Aorta (tissue), 5 donors: ENCODE results near the gene ZNF691. TPM values are rescaled to one million over a fixed set of nuclear protein-coding genes. Genes with fewer than 3 reads are reported as not detected.
"Not testable (repeated sequence)": the region's sequence is repeated elsewhere in the genome, so short reads cannot be mapped to it uniquely, and the experiment has no call there.

Source experiments
- ATAC-seq: fragments of 200-7000 bp; cut with Tn5 transposase; one replicate; pipeline ENCODE4 v1.9.1; 2022; ENCODE audit warnings: moderate library complexity; ENCODE audit not compliant: low FRiP score
- DNase-seq, 2 donors: peaks; one replicate each; pipeline ENCODE4 v3.0.0-alpha.2; 2020
- H3K27ac ChIP-seq, 2 donors: one replicate each; pipeline ENCODE4 v1.5.1; 2013; ENCODE audit warnings: low read length in 2 of 2, mild to moderate bottlenecking in 2 of 2, moderate library complexity in 2 of 2, control low read depth in 1 of 2, inconsistent platforms in 1 of 2, low read depth in 1 of 2
- H3K27me3 ChIP-seq, 2 donors: one replicate each; pipeline ENCODE4 v1.6.1; 2013; ENCODE audit warnings: control low read depth in 1 of 2, low read length in 1 of 2, mild to moderate bottlenecking in 1 of 2, moderate library complexity in 1 of 2; ENCODE audit not compliant: insufficient read depth in 2 of 2, control insufficient read depth in 1 of 2
- H3K36me3 ChIP-seq, 2 donors: one replicate each; pipeline ENCODE4 v1.6.1; 2013; ENCODE audit warnings: control low read depth in 1 of 2, low read length in 1 of 2, mild to moderate bottlenecking in 1 of 2; ENCODE audit not compliant: insufficient read depth in 2 of 2, control insufficient read depth in 1 of 2
- H3K4me1 ChIP-seq, 2 donors: one replicate each; pipeline ENCODE4 v1.6.1; 2013; ENCODE audit warnings: low read length in 2 of 2, control low read depth in 1 of 2, mild to moderate bottlenecking in 1 of 2, moderate library complexity in 1 of 2; ENCODE audit not compliant: insufficient read depth in 2 of 2, control insufficient read depth in 1 of 2
- H3K4me3 ChIP-seq, 2 donors: one replicate each; pipeline ENCODE4 v1.5.1; 2013; ENCODE audit warnings: low read length in 2 of 2, control low read depth in 1 of 2, mild to moderate bottlenecking in 1 of 2
- H3K9me3 ChIP-seq: one replicate; pipeline ENCODE4 v1.6.1; 2013; ENCODE audit warnings: mild to moderate bottlenecking, low read length; ENCODE audit not compliant: control insufficient read depth
- WGBS, 2 donors: extraction: QIAGEN DNeasy Blood & Tissue Kit; methylation state at CpG; one replicate each; pipeline ENCODE4 v1.1.7; 2013; 5-methylcytosine and 5-hydroxymethylcytosine counted together
- intact Hi-C, 2 donors: fragments of 100-400 bp; cut with DNase I; formaldehyde crosslinking; loops; one replicate each; pipeline versions ENCODE4 v1.14.2 to v1.15.0; 2022
- polyA plus RNA-seq, 2 donors: library from polyadenylated mRNA; stranded (reverse); fragments of 200-250 nt; gene quantifications; one replicate each; pipeline ENCODE4 v1.2.3, GENCODE V29; 2013
- total RNA-seq, 2 donors: library from RNA; stranded (reverse); fragmentation: NEBNext Ultra II Directional; extraction: Animal tissue kit (Norgen Biotek cat#: 25700); gene quantifications; one replicate each; pipeline ENCODE4 v1.2.1, GENCODE V29; 2021
- donor health status: healthy with polysubstance abuse.
- donor health status: Bipolar disorder and iron deficiency.
- donor health status: DM: no; HTN: no; CAD: no.
- donor health status: DM: no; HTN: no; CAD: no.
- donor health status: DM: yes; HTN: yes; CAD: no.

The ZNF691 gene
- total and polyA plus RNA-seq, 4 donors, result 5.4 to 10.4 (median 8.6) TPM

DNA sequence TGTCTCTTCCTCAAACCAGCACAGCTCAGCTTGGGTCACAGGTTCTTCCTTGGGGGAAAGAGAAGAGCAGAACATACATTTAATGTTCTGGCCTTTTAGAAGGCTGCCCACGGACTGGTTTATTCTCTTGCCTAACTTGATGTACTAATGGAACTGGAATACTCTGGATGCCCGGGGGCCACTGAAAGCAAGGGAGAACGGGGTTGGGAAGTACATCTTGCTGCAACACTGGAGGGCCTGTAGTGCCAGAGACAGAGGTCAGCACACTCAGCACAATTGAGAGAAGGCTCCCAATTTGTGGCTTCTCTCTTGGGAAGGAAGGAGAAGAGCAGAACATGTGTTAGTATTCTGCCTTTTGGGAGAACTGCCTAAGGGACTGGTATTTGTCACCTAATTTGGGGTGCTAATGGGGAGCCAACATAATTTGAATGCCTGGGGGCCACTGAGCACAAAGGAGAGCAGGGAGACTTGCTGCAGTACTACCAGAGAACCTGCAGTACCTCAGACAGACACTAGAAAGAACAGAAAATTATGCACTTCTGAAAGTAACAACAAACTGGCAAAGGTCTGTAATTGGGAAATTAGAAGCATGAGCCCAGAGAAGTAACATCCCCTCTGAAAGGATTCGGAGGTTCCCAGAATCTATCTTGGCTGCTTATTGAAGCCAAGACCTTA is 14.1 kb downstream of the ZNF691 start:
- Histone ChIP-seq H3K4me1 (no peaks in the 10 kb centered on the region), H3K4me3 (no peak overlapping the region), H3K9me3 (peaks cover 6% of the 10 kb centered on the region), H3K27me3 (no peaks in the 10 kb centered on the region), H3K36me3 (no peaks in the 10 kb centered on the region), H3K27ac (no peak overlapping the region)
- intact Hi-C loops, result no loop called here
- WGBS, 2 donors, result 59 to 87% methylated on average over 4 of the region's 4 CpGs
- no peak for DNase-seq
- ATAC-seq, result no peak

GRCh38 chr1:42861014-42861399 is 14.6 kb downstream of the ZNF691 start:
- H3K4me1 ChIP-seq, result no peaks in the 10 kb centered on the region
- H3K9me3 ChIP-seq, result peaks cover 6% of the 10 kb centered on the region
- H3K36me3 ChIP-seq, result no peaks in the 10 kb centered on the region
- DNase-seq, result no peak
- no peak for ATAC-seq
- H3K27ac ChIP-seq, result no peak overlapping the region
- no peaks in the 10 kb centered on the region for H3K27me3 ChIP-seq
- H3K4me3 ChIP-seq, result no peak overlapping the region
- intact Hi-C loops, result no loop called here

- DNase-seq (no peak), ATAC-seq (no peak)
- no peak overlapping the region for H3K27ac ChIP-seq
- H3K4me1 ChIP-seq, result no peaks in the 10 kb centered on the region
- H3K4me3 ChIP-seq, result no peak overlapping the region
- WGBS, 2 donors, result 83 to 87% methylated on average over 5 of the region's 5 CpGs
- H3K27me3 ChIP-seq, result no peaks in the 10 kb centered on the region
- H3K36me3 ChIP-seq, result no peaks in the 10 kb centered on the region
- H3K9me3 ChIP-seq, result peaks cover 1% of the 10 kb centered on the region
- intact Hi-C loops, result no loop called here
Measured at GRCh38 chr1:42866549-42866948, 20.1 kb downstream of the ZNF691 start.

- H3K36me3 ChIP-seq, result not testable (repeated sequence)
Measured at GRCh38 chr1:42868466-42868865, 22.1 kb downstream of the ZNF691 start.

DNA sequence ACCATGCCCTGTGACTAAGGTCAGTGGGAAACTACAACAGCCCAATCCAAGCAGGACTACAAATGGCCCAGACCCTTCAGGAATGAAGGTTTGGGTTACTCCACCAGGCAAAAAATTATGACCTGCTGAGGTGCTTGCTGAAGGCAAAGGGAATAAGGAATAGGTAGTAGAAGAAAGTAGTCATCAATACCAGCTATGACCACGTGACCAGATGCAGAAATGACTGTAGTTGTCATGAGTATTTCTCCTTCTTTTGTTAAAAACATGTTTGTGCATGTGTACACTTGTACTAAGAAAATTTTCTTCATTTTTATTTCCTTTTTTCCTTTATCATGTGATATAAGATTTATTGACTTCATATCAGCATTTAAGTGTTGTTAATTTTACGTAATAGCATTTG is 22.8 kb downstream of the ZNF691 start:
- WGBS, 2 donors, result 52 to 57% methylated on average over 2 of the region's 2 CpGs
- H3K27me3 ChIP-seq, ATAC-seq, H3K27ac ChIP-seq, H3K4me3 ChIP-seq, H3K9me3 ChIP-seq, H3K36me3 ChIP-seq, intact Hi-C loops, H3K4me1 ChIP-seq, DNase-seq: not testable (repeated sequence)

More at GRCh38 chr1:42868466-42868865, 22.1 kb downstream of the ZNF691 start:
- DNase-seq, H3K27ac ChIP-seq, intact Hi-C loops, ATAC-seq, H3K4me3 ChIP-seq, H3K27me3 ChIP-seq, H3K9me3 ChIP-seq, H3K4me1 ChIP-seq: not testable (repeated sequence)
- 80 to 86% methylated on average over 4 of the region's 4 CpGs for WGBS, 2 donors

DNA sequence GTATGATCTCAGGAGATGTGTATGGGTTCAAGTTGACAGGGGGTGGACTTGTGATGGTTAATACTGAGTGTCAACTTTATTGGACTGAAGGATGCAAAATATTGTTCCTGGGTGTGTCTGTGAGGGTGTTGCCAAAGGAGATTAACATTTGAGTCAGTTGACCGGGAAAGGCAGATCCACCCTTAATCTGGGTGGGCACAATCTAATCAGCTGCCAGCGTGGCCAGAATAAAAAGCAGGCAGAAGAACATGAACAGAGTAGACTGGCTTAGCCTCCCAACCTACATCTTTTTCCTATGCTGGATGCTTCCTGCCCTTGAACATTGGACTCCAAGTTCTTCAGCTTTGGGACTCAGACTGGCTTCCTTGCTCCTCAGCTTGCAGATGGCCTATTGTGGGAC is 23.3 kb downstream of the ZNF691 start:
- ATAC-seq, DNase-seq, H3K4me1 ChIP-seq, H3K9me3 ChIP-seq, H3K27me3 ChIP-seq, H3K4me3 ChIP-seq, intact Hi-C loops, H3K36me3 ChIP-seq, H3K27ac ChIP-seq: not testable (repeated sequence)
- 82 to 83% methylated on average over 2 of the region's 2 CpGs for WGBS, 2 donors

DNA sequence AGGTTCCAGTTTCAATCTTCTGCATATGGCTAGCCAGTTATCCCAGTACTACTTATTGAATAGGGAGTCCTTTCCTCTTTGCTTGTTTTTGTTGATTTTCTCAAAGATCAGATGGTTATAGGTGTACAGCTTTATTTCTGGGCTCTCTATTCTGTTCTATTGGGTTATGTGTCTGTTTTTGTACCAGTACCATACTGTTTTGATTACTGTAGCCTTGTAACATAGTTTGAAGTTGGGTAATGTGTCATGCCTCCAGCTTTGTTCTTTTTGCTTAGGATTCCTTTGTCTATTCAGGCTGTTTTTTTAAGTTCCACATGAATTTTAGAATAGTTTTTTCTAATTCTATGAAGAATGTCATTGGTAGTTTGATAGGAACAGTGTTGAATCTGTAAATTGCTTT is 26.7 kb downstream of the ZNF691 start:
- H3K9me3 ChIP-seq, ATAC-seq, H3K27ac ChIP-seq, H3K4me3 ChIP-seq, H3K4me1 ChIP-seq, H3K27me3 ChIP-seq, H3K36me3 ChIP-seq, intact Hi-C loops, DNase-seq: not testable (repeated sequence)

DNA sequence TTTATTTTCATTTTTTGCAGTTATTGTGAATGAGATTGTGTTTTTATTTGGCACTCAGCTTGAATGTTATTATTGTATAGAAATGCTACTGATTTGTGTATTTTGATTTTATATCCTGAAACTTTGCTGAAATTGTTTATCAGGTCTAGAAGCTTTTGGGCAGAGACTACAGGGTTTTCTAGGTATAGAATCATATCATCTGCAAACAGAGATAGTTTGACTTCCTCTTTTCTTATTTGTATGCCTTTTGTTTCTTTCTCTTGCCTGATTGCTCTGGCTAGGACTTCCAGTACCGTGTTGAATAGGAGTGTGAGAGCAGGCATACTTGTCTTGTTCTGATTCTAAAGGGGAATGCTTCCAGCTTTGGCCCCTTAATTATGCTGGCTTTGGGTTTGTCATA is 27.3 kb downstream of the ZNF691 start:
- no peak for ATAC-seq
- Histone ChIP-seq H3K9me3 (no peaks in the 10 kb centered on the region), H3K4me3 (no peak overlapping the region), H3K27me3 (no peaks in the 10 kb centered on the region), H3K4me1 (no peaks in the 10 kb centered on the region), H3K27ac (no peak overlapping the region), H3K36me3 (no peaks in the 10 kb centered on the region)
- WGBS, 2 donors, result 88 to 92% methylated on average over 1 of the region's 1 CpG
- DNase-seq, result no peak
- intact Hi-C loops, result no loop called here

DNA sequence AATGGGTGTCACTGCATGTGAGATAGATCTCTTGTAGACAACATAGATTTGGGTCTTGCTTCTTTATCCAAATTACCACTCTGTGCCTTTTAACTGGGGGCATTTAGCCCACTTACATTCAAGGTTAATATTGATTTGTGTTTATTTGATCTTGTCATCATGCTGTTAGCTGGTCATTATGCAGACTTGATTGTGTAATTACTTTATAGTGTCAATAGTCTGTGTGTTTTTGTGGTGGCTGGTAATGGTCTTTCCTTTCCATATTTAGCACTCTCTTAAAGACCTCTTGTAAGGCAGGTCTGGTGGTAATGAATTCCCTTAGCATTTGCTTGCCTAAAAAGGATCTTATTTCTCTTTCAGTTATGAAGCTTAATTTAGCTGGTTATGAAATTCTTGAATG is 29.6 kb downstream of the ZNF691 start:
- Histone ChIP-seq H3K4me3 (no peak overlapping the region), H3K36me3 (no peaks in the 10 kb centered on the region), H3K4me1 (no peaks in the 10 kb centered on the region), H3K27me3 (no peaks in the 10 kb centered on the region), H3K27ac (no peak overlapping the region), H3K9me3 (no peaks in the 10 kb centered on the region)
- no peak for DNase-seq
- ATAC-seq, result no peak
- intact Hi-C loops, result no loop called here
